CD14-positive monocyte (primary cell): ENCODE results near the gene GGA1. TPM values are rescaled to one million over a fixed set of nuclear protein-coding genes. Genes with fewer than 3 reads are reported as not detected.

ENCODE experiments used
- DNase-seq, 3 donors: peaks; one replicate each; pipeline ENCODE4 v3.0.0-alpha.2; 2011 to 2022
- H2AFZ ChIP-seq: 2 replicates; pipeline ENCODE4 v1.6.0; 2012; ENCODE audit warnings: mild to moderate bottlenecking, low read depth, low read length, inconsistent platforms; ENCODE audit not compliant: insufficient read depth, poor library complexity, severe bottlenecking
- H3K27ac ChIP-seq, 2 donors: 1 replicate in 1 of 2; 2 replicates in 1 of 2; pipeline ENCODE4 v1.5.1; 2012 to 2013; ENCODE audit warnings: low read length in 2 of 2, control low read depth in 1 of 2, inconsistent platforms in 1 of 2, low read depth in 1 of 2, mild to moderate bottlenecking in 1 of 2
- H3K27me3 ChIP-seq, 2 donors: one replicate each; pipeline versions ENCODE4 v1.6.0 to v1.6.1; 2011 to 2013; ENCODE audit warnings: low read length in 2 of 2; ENCODE audit not compliant: control insufficient read depth in 2 of 2, insufficient read depth in 2 of 2
- H3K36me3 ChIP-seq, 2 donors: replicated peaks in 1 of 2; 1 replicate in 1 of 2; 2 replicates in 1 of 2; pipeline versions ENCODE4 v1.5.1 to v1.6.1; 2012 to 2013; ENCODE audit warnings: low read length in 2 of 2, control low read depth in 1 of 2, inconsistent platforms in 1 of 2, mild to moderate bottlenecking in 1 of 2; ENCODE audit not compliant: insufficient read depth in 2 of 2, control insufficient read depth in 1 of 2
- H3K4me1 ChIP-seq, 2 donors: 1 replicate in 1 of 2; 2 replicates in 1 of 2; pipeline versions ENCODE4 v1.5.1 to v1.6.1; 2012 to 2013; ENCODE audit warnings: low read length in 2 of 2, control low read depth in 1 of 2, inconsistent platforms in 1 of 2, mild to moderate bottlenecking in 1 of 2, moderate library complexity in 1 of 2; ENCODE audit not compliant: insufficient read depth in 2 of 2, control insufficient read depth in 1 of 2
- H3K4me2 ChIP-seq: replicated peaks from 2 replicates; pipeline ENCODE3; 2012; ENCODE audit warnings: low read length, moderate library complexity, mild to moderate bottlenecking; ENCODE audit not compliant: poor library complexity, severe bottlenecking; ENCODE audit errors: extremely low read depth
- H3K4me3 ChIP-seq, 3 experiments: fragments of 200-600 bp in 1 of 3; sonication (generic) in 1 of 3; replicated peaks in 1 of 3; 1 replicate in 2 of 3; 2 replicates in 1 of 3; pipeline ENCODE4 v1.5.1; 2011 to 2013; ENCODE audit warnings: low read length in 3 of 3, mild to moderate bottlenecking in 3 of 3, control low read depth in 2 of 3, low read depth in 2 of 3, inconsistent platforms in 1 of 3, moderate library complexity in 1 of 3
- H3K79me2 ChIP-seq: 2 replicates; pipeline ENCODE4 v1.6.0; 2012; ENCODE audit warnings: mild to moderate bottlenecking, control low read depth, inconsistent platforms, low read length, moderate library complexity; ENCODE audit not compliant: insufficient read depth
- H3K9ac ChIP-seq: 2 replicates; pipeline ENCODE4 v1.6.0; 2017; ENCODE audit warnings: low read length, mild to moderate bottlenecking; ENCODE audit not compliant: insufficient read depth, poor library complexity, severe bottlenecking
- H3K9me3 ChIP-seq, 2 donors: replicated peaks in 1 of 2; 1 replicate in 1 of 2; 2 replicates in 1 of 2; pipeline versions ENCODE4 v1.5.1 to v1.6.1; 2012 to 2013; ENCODE audit warnings: low read length in 2 of 2, control low read depth in 1 of 2; ENCODE audit not compliant: control insufficient read depth in 1 of 2, insufficient read depth in 1 of 2
- H4K20me1 ChIP-seq: 2 replicates; pipeline ENCODE4 v1.6.0; 2012; ENCODE audit warnings: mild to moderate bottlenecking, low read length, control low read depth, moderate library complexity; ENCODE audit not compliant: insufficient read depth
- H3K27ac Mint-ChIP-seq, 7 donors: one replicate each; pipeline ENCODE4 v1.8.0; 2020; ENCODE audit warnings: mild to moderate bottlenecking in 7 of 7, mixed read lengths in 7 of 7, moderate library complexity in 6 of 7, inconsistent platforms in 2 of 7
- H3K27me3 Mint-ChIP-seq, 3 donors: one replicate each; pipeline ENCODE4 v1.8.0; 2021 to 2022; ENCODE audit warnings: low read depth in 3 of 3, mild to moderate bottlenecking in 3 of 3, mixed read lengths in 3 of 3, moderate library complexity in 3 of 3, inconsistent platforms in 1 of 3
- H3K36me3 Mint-ChIP-seq, 2 donors: one replicate each; pipeline ENCODE4 v1.8.0; 2020; ENCODE audit warnings: mixed read lengths in 2 of 2, inconsistent platforms in 1 of 2, mild to moderate bottlenecking in 1 of 2
- H3K4me1 Mint-ChIP-seq: one replicate; pipeline ENCODE4 v1.8.0; 2020; ENCODE audit warnings: mild to moderate bottlenecking, mixed read lengths
- H3K4me3 Mint-ChIP-seq, 2 donors: one replicate each; pipeline ENCODE4 v1.8.0; 2020; ENCODE audit warnings: mild to moderate bottlenecking in 2 of 2, mixed read lengths in 2 of 2, moderate library complexity in 1 of 2
- H3K9me3 Mint-ChIP-seq, 7 donors: one replicate each; pipeline ENCODE4 v1.8.0; 2020 to 2022; ENCODE audit warnings: mixed read lengths in 7 of 7, mild to moderate bottlenecking in 6 of 7, moderate library complexity in 6 of 7, inconsistent platforms in 2 of 7
- CTCF ChIP-seq: fragments of 200-600 bp; IDR thresholded peaks from one replicate; pipeline ENCODE4 v1.8.0; 2022; ENCODE audit warnings: antibody characterized with exemption, mild to moderate bottlenecking
- WGBS: methylation state at CpG from one replicate; pipeline ENCODE4 v1.1.5; 2013; ENCODE audit warnings: missing lambda C conversion rate; ENCODE audit not compliant: insufficient coverage; 5-methylcytosine and 5-hydroxymethylcytosine counted together
- intact Hi-C, 2 donors: fragments of 100-400 bp; cut with micrococcal nuclease; formaldehyde crosslinking; loops; one replicate each; pipeline versions ENCODE4 v1.15.0 to v1.15.1; 2023
- polyA plus RNA-seq, 3 donors: library from polyadenylated mRNA; depleted of rRNA in 1 of 3; unstranded in 2 of 3; stranded (reverse) in 1 of 3; fragments of 300-500 nt in 2 of 3; fragments of >200 nt in 1 of 3; fragmentation: Illumina TruSeq in 2 of 3; gene quantifications; 1 replicate in 2 of 3; 2 replicates in 1 of 3; pipeline ENCODE4 v1.2.3, GENCODE V29; 2012 to 2021

GGA1 gene
- polyA plus RNA-seq, 3 donors: 19.8 to 91.0 (median 24.8) TPM

- Mint-ChIP-seq H3K27ac (peak overlapping the region in 1 of 7 donors; percentile 61), H3K27me3 (peaks cover 9 to 23% (median 21%) of the 10 kb centered on the region in 3 donors), H3K36me3 (peaks cover 51 to 79% of the 10 kb centered on the region in 2 donors), H3K9me3 (peaks cover 0 to 2% (median 0%) of the 10 kb centered on the region in 7 donors), H3K4me1 (peaks cover 56% of the 10 kb centered on the region), H3K4me3 (peak overlapping the region in 1 of 2 donors; percentile 15)
- WGBS: 99% methylated on average over 10 of the region's 14 CpGs
- H3K4me2 ChIP-seq: no peak overlapping the region
- peaks cover 38 to 50% of the 10 kb centered on the region in 2 donors for H3K36me3 ChIP-seq
- intact Hi-C loops: no loop called here
- no peak overlapping the region for H3K4me3 ChIP-seq
- peaks cover 48 to 83% of the 10 kb centered on the region in 2 donors for H3K4me1 ChIP-seq
- H3K9me3 ChIP-seq: no peaks in the 10 kb centered on the region
- no peak overlapping the region for H3K27ac ChIP-seq
- DNase-seq: no peak
- H3K9ac ChIP-seq: no peak overlapping the region
- no peak overlapping the region for H2AFZ ChIP-seq
- H3K79me2 ChIP-seq: peaks cover 18% of the 10 kb centered on the region
- TF ChIP-seq CTCF: no peak
- H4K20me1 ChIP-seq: peaks cover 85% of the 10 kb centered on the region
- H3K27me3 ChIP-seq: peaks cover 0 to 6% of the 10 kb centered on the region in 2 donors
Measured at GRCh38 chr22:37568448-37569008, 40.1 kb upstream of the GGA1 start.

- peaks cover 78% of the 10 kb centered on the region for H4K20me1 ChIP-seq
- H3K27ac Mint-ChIP-seq: peak overlapping the region in 3 of 7 donors; percentile 21 to 80 (median 61)
- no peaks in the 10 kb centered on the region for H3K9me3 ChIP-seq
- WGBS: 75% methylated on average over 8 of the region's 21 CpGs
- H3K36me3 Mint-ChIP-seq: peaks cover 49 to 81% of the 10 kb centered on the region in 2 donors
- no peak overlapping the region for H3K9ac ChIP-seq
- peaks cover 50 to 83% of the 10 kb centered on the region in 2 donors for H3K4me1 ChIP-seq
- TF ChIP-seq CTCF: no peak
- no peak for DNase-seq
- peaks cover 57% of the 10 kb centered on the region for H3K4me1 Mint-ChIP-seq
- no peak overlapping the region for H3K4me2 ChIP-seq
- intact Hi-C loops: no loop called here
- peaks cover 38 to 50% of the 10 kb centered on the region in 2 donors for H3K36me3 ChIP-seq
- no peak overlapping the region for H3K4me3 ChIP-seq
- peaks cover 7 to 21% (median 17%) of the 10 kb centered on the region in 3 donors for H3K27me3 Mint-ChIP-seq
- H2AFZ ChIP-seq: no peak overlapping the region
- H3K27me3 ChIP-seq: no peaks in the 10 kb centered on the region
- peaks cover 25% of the 10 kb centered on the region for H3K79me2 ChIP-seq
- no peak overlapping the region for H3K27ac ChIP-seq
- H3K4me3 Mint-ChIP-seq: no peak overlapping the region
- no peaks in the 10 kb centered on the region for H3K9me3 Mint-ChIP-seq
Measured at GRCh38 chr22:37569009-37569920, 39.4 kb upstream of the GGA1 start.
